AG04449 (cell line): ENCODE results near the gene UQCRC1.

Source experiments
- CTCF ChIA-PET: fragments of 350-600 bp; formaldehyde crosslinking; extraction: SDS; loops from one replicate; lab custom pipeline; 2021; ENCODE audit warnings: antibody characterized with exemption; lab: Yijun Ruan, JAX
- POLR2A ChIA-PET: fragments of 400-600, 350-600 bp; formaldehyde crosslinking; extraction: SDS; loops from one replicate; lab custom pipeline; 2020; ENCODE audit warnings: antibody characterized with exemption, inconsistent platforms; lab: Yijun Ruan, JAX
- DNase-seq: peaks from one replicate; pipeline ENCODE4 v3.0.0-alpha.2; 2010; ENCODE audit warnings: low read depth, low spot score
- H3K4me3 ChIP-seq: 2 replicates; pipeline ENCODE4 v1.5.1; 2011; ENCODE audit warnings: low read depth, mild to moderate bottlenecking, control low read depth, low read length
- TF ChIP-seq, protein P1 (sequence below): IDR thresholded peaks from one replicate; pipeline ENCODE4 v1.5.1; 2011; ENCODE audit warnings: mild to moderate bottlenecking, moderate library complexity, low read length, control low read depth, inconsistent platforms; ENCODE audit not compliant: insufficient read depth; ENCODE audit errors: missing control alignments

Gene UQCRC1

DNA sequence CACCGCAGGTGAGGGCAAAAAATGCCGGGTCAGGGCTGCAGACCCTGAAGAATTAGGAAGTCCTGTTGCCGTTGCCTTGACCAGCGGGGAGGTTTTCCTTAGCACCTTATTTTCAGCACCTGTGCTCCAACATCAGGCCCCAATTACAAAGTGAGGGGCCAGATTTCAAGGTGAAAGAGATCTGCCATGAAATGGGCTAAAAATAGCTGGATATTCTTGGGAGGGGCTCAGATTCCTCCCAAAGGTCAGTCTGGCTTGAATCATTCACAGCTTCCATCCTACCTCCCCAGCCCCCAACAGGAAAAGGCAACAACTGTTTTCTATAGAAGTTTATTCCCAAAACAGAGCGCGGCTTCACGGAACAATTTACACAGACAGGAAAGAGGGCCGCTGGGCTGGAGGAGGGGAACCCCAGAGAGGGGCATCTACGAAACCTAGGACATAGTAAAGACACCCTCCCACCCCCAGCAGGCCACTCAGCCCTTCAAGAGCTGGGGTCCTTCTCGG is 26.8 kb upstream of the UQCRC1 start:
- CTCF ChIA-PET: interaction anchor here (0.6 to 9.1 kb wide), 32 partner anchors 8 to 253 kb away, joined by 3 to 88 read pairs (median 6); partner anchors contain the start of genes CCDC51, CELSR3, IP6K2 and NCKIPSD
- POLR2A ChIA-PET: interaction anchor here (0.5 to 3.1 kb wide), 9 partner anchors 18 to 167 kb away, joined by 3 to 25 read pairs (median 5); partner anchors contain the start of genes CELSR3 and PFKFB4

GRCh38 chr3:48635222-48636021 is 26.0 kb upstream of the UQCRC1 start, which contains the start of gene SLC26A6:
Gene SLC26A6 (minus strand): TSS chr3:48635461. CDS start chr3:48635393, 68 bp downstream.
- H3K4me3 ChIP-seq: peak within 1 kb of the TSS; percentile 84
- ChIA-PET CTCF (interaction anchor here (0.8 to 9.1 kb wide), 34 partner anchors 9 to 458 kb away, joined by 3 to 88 read pairs (median 6); partner anchors contain the start of genes CCDC51, CELSR3, IP6K2 and NCKIPSD), POLR2A (interaction anchor here (0.5 to 3.1 kb wide), 15 partner anchors 12 to 547 kb away, joined by 3 to 25 read pairs (median 3); partner anchors contain the start of genes CELSR3 and PFKFB4)
- TF ChIP-seq, protein P1, sequence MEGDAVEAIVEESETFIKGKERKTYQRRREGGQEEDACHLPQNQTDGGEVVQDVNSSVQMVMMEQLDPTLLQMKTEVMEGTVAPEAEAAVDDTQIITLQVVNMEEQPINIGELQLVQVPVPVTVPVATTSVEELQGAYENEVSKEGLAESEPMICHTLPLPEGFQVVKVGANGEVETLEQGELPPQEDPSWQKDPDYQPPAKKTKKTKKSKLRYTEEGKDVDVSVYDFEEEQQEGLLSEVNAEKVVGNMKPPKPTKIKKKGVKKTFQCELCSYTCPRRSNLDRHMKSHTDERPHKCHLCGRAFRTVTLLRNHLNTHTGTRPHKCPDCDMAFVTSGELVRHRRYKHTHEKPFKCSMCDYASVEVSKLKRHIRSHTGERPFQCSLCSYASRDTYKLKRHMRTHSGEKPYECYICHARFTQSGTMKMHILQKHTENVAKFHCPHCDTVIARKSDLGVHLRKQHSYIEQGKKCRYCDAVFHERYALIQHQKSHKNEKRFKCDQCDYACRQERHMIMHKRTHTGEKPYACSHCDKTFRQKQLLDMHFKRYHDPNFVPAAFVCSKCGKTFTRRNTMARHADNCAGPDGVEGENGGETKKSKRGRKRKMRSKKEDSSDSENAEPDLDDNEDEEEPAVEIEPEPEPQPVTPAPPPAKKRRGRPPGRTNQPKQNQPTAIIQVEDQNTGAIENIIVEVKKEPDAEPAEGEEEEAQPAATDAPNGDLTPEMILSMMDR: peak; percentile 67
- DNase-seq: peak; percentile 56

More for the DNA sequence above, 26.8 kb upstream of the UQCRC1 start:
- DNase-seq: no peak
- TF ChIP-seq, protein P1: no peak
- peak overlapping the region; percentile 84 for H3K4me3 ChIP-seq

- H3K4me3 ChIP-seq: peak overlapping the region; percentile 84
- DNase-seq: no peak
- ChIA-PET POLR2A (interaction anchor here (0.6 to 3.1 kb wide), 13 partner anchors 12 to 98 kb away, joined by 3 to 25 read pairs (median 4); partner anchors contain the start of genes CELSR3 and PFKFB4), CTCF (interaction anchor here (0.7 to 9.1 kb wide), 31 partner anchors 10 to 459 kb away, joined by 3 to 88 read pairs (median 6); partner anchors contain the start of genes CCDC51, CELSR3, IP6K2 and NCKIPSD)
- TF ChIP-seq, protein P1: no peak
These were observed 25.3 kb upstream of the UQCRC1 start for GRCh38 chr3:48634661-48635221.

- DNase-seq: no peak
- TF ChIP-seq, protein P1: no peak
- ChIA-PET POLR2A (interaction anchor here (2.4 to 3.1 kb wide), 2 partner anchors 30 to 77 kb away, joined by 10 to 25 read pairs; partner anchors contain the start of genes CELSR3 and PFKFB4), CTCF (interaction anchor here (0.7 to 9.1 kb wide), 11 partner anchors 10 to 198 kb away, joined by 3 to 88 read pairs (median 14); partner anchors contain the start of genes CELSR3, PFKFB4, TMEM89 and UCN2)
- H3K4me3 ChIP-seq: peak overlapping the region; percentile 84
These were observed 24.3 kb upstream of the UQCRC1 start for GRCh38 chr3:48633743-48634142.

GRCh38 chr3:48633256-48633655 is 23.8 kb upstream of the UQCRC1 start:
- TF ChIP-seq, protein P1: no peak
- H3K4me3 ChIP-seq: no peak overlapping the region
- ChIA-PET CTCF (interaction anchor here (1.4 to 9.1 kb wide), 6 partner anchors 9 to 197 kb away, joined by 4 to 88 read pairs (median 38); partner anchors contain the start of genes CELSR3, PFKFB4, TMEM89 and UCN2), POLR2A (interaction anchor here (3.1 kb wide), 1 partner anchor 30 kb away, joined by 25 read pairs; the partner anchor contains the start of gene CELSR3)
- DNase-seq: no peak
